ENCODE measurements around the gene KRT79. TPM values are rescaled to one million over a fixed set of nuclear protein-coding genes. Genes with fewer than 3 reads are reported as not detected.

Gene KRT79
- total RNA-seq, 2 donors from 2014 or later, result not detected

GRCh38 chr12:52827499-52828090, 6.5 kb downstream of the KRT79 start:
- intact Hi-C loops (cut with DNase I), result no loop called here
- H3K4me3 ChIP-seq, result no peak overlapping the region
- no peaks in the 10 kb centered on the region for H3K9me3 ChIP-seq
- TF ChIP-seq POLR2AphosphoS5 (IDR thresholded peaks at IDR 0.05), result no peak
- no peak for TF ChIP-seq POLR2A (IDR thresholded peaks at IDR 0.05)
- H3K27ac ChIP-seq, result no peak overlapping the region
- 93% methylated on average over 6 of the region's 6 CpGs for WGBS
- no peak for DNase-seq (ENCODE audit: low spot score)
- no peaks in the 10 kb centered on the region for H3K4me1 ChIP-seq (replicated peaks)
- peaks cover 6% of the 10 kb centered on the region for H3K27me3 ChIP-seq (replicated peaks; ENCODE audit: insufficient read depth)
- no peaks in the 10 kb centered on the region for H3K36me3 ChIP-seq

DNA sequence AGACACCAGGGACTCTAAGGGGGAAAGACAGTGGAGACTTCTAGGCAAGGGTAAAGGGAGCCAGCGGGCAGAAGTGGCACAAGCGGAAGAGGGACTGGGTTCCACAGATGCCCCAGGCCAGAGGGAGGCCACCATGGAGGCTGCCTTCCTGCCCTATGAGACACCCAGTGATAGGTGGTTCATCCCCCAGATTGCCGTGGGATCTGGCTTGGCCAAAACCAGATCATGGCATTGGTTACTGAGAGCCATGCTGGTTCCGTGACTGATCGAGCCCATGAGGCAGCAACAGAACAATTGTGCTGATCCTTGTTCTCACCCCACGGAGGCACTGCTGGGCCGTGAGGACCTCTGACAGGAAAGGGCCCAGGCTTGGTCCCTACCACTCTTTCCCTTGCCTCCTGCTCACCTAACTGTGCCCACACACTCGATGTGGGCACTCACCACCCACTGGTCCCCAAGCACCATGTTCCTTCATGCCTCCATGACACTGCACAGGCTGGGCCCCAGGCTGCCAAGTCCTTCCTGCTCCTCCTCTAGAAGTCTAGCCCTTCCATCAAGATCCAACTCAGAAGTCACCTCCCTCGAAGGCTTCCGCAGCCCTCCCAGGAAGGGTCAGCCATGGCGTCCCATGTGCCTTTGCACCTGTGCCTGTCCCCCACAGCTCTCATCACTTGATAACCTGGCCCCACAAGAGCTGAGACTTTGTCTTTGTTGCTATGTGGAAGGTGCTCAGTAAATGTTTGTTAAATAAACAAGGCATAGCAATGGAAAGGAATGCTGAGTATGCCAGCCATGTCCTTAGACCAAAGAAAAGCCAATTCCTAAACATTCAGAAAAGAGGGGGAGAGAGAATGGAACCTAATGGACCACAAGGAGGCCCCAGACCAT, 7.3 kb downstream of the KRT79 start:
- peaks cover 6% of the 10 kb centered on the region for H3K27me3 ChIP-seq (replicated peaks; ENCODE audit: insufficient read depth)
- no peaks in the 10 kb centered on the region for H3K4me1 ChIP-seq (replicated peaks)
- no peak overlapping the region for H3K4me3 ChIP-seq
- WGBS, result 91% methylated on average over 11 of the region's 11 CpGs
- no peak overlapping the region for H3K27ac ChIP-seq
- H3K9me3 ChIP-seq, result no peaks in the 10 kb centered on the region
- no peaks in the 10 kb centered on the region for H3K36me3 ChIP-seq
- no peak for DNase-seq (ENCODE audit: low spot score)
- intact Hi-C loops (cut with DNase I), result no loop called here
- TF ChIP-seq POLR2A (IDR thresholded peaks at IDR 0.05) (no peak), CTCF (IDR thresholded peaks at IDR 0.05) (no peak), POLR2AphosphoS5 (IDR thresholded peaks at IDR 0.05) (no peak)

GRCh38 chr12:52825961-52826360, 8.2 kb downstream of the KRT79 start:
- no peak for DNase-seq (ENCODE audit: low spot score)
- Histone ChIP-seq H3K36me3 (no peaks in the 10 kb centered on the region), H3K27me3 (replicated peaks; ENCODE audit: insufficient read depth) (peaks cover 8% of the 10 kb centered on the region), H3K9me3 (no peaks in the 10 kb centered on the region), H3K4me3 (no peak overlapping the region), H3K4me1 (replicated peaks) (no peaks in the 10 kb centered on the region), H3K27ac (no peak overlapping the region)
- 86% methylated on average over 4 of the region's 4 CpGs for WGBS
- intact Hi-C loops (cut with DNase I), result no loop called here
- TF ChIP-seq POLR2AphosphoS5 (IDR thresholded peaks at IDR 0.05) (no peak), CTCF (IDR thresholded peaks at IDR 0.05) (no peak), POLR2A (IDR thresholded peaks at IDR 0.05) (no peak)

DNA sequence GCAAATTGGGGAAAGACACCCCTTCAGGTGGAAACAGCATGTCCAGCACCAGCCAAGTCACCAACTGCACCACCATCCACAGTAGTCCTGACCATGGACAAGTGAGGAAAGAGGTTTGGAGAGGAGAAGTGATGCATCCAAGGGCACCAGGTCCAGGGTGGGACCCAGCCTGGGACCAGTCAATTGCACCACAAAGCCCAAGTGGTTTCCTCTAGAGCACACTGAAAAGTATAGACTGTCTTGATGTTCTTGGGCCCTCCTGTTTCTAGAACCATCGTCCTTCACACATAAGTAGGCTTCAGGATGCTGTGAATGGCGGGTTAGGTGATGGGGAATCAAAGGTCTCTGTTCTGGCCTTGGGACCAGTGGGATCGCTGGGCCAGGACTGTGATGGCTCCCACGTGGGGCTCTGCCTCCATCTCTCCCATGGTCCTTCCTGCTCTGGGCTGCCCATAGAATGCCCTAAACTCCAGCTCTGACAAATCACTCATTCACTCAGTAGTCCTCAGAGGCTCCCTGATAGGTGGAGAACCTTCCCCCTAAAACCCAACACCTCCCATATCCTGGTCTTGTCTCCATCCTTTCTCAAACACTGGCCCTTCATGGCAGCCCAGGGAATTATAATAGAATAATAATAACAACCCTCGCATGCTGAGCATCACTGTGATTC, 9.2 kb downstream of the KRT79 start:
- DNase-seq (ENCODE audit: low spot score), result no peak
- 88% methylated on average over 5 of the region's 5 CpGs for WGBS
- no peaks in the 10 kb centered on the region for H3K9me3 ChIP-seq
- no peak overlapping the region for H3K4me3 ChIP-seq
- H3K27ac ChIP-seq, result no peak overlapping the region
- peaks cover 11% of the 10 kb centered on the region for H3K27me3 ChIP-seq (replicated peaks; ENCODE audit: insufficient read depth)
- no peak for TF ChIP-seq POLR2A (IDR thresholded peaks at IDR 0.05)
- no peak for TF ChIP-seq CTCF (IDR thresholded peaks at IDR 0.05)
- TF ChIP-seq POLR2AphosphoS5 (IDR thresholded peaks at IDR 0.05), result no peak
- H3K36me3 ChIP-seq, result no peaks in the 10 kb centered on the region
- H3K4me1 ChIP-seq (replicated peaks), result no peaks in the 10 kb centered on the region
- intact Hi-C loops (cut with DNase I), result no loop called here

- Histone ChIP-seq H3K4me1 (replicated peaks) (no peaks in the 10 kb centered on the region), H3K27ac (no peak overlapping the region), H3K4me3 (no peak overlapping the region), H3K36me3 (no peaks in the 10 kb centered on the region), H3K9me3 (no peaks in the 10 kb centered on the region), H3K27me3 (replicated peaks; ENCODE audit: insufficient read depth) (peaks cover 17% of the 10 kb centered on the region)
- intact Hi-C loops (cut with DNase I), result no loop called here
- DNase-seq (ENCODE audit: low spot score), result no peak
- TF ChIP-seq CTCF (IDR thresholded peaks at IDR 0.05) (no peak), POLR2AphosphoS5 (IDR thresholded peaks at IDR 0.05) (no peak), POLR2A (IDR thresholded peaks at IDR 0.05) (no peak)
- WGBS, result 93% methylated on average over 15 of the region's 15 CpGs
Measured at GRCh38 chr12:52823761-52824450, 10.2 kb downstream of the KRT79 start.
